Neural cell (in vitro differentiated cells): ENCODE data around the gene MYLK3.
"Not testable (repeated sequence)": the region's sequence is repeated elsewhere in the genome, so short reads cannot be mapped to it uniquely, and the experiment has no call there.

Source experiments
- CTCF ChIP-seq: fragments of 450-650 bp; IDR thresholded peaks from 2 replicates; pipeline ENCODE4 v1.5.1; 2014; ENCODE audit warnings: antibody characterized with exemption, mild to moderate bottlenecking, moderate library complexity; ENCODE audit not compliant: poor library complexity, severe bottlenecking
- EZH2 ChIP-seq: fragments of 200-600, 300-800 bp; shearing (Covaris generic), sonication (generic); IDR thresholded peaks from 2 replicates; pipeline ENCODE4 v1.6.1; 2014; ENCODE audit warnings: antibody characterized with exemption, low read length, borderline replicate concordance, mild to moderate bottlenecking; ENCODE audit not compliant: insufficient read depth, poor library complexity, severe bottlenecking
- MXI1 ChIP-seq: fragments of 450-650 bp; conservative IDR thresholded peaks from 2 replicates; pipeline ENCODE4 v1.6.1; 2014; ENCODE audit warnings: antibody characterized with exemption, mild to moderate bottlenecking; ENCODE audit not compliant: poor library complexity, severe bottlenecking

GRCh38 chr16:46681867-46682266 is 66.3 kb downstream of the MYLK3 start:
- TF ChIP-seq EZH2, CTCF, MXI1: not testable (repeated sequence)
